GM23248 (cell line): Measurements from ENCODE around the gene HSD11B1. TPM values are rescaled to one million over a fixed set of nuclear protein-coding genes. Genes with fewer than 3 reads are reported as not detected.

Source experiments
- DNase-seq: peaks from one replicate; pipeline ENCODE4 v3.0.0-alpha.2; 2015
- H2AFZ ChIP-seq: fragments of 200-600 bp; sonication (generic); 2 replicates; pipeline ENCODE4 v1.6.1; 2016; ENCODE audit warnings: antibody characterized with exemption
- H3F3A ChIP-seq: fragments of 200-600 bp; sonication (generic); 2 replicates; pipeline ENCODE4 v1.6.1; 2016; ENCODE audit warnings: mild to moderate bottlenecking, antibody characterized with exemption, mixed run types; ENCODE audit not compliant: insufficient read depth
- H3K27ac ChIP-seq: fragments of 200-600 bp; sonication (generic); 2 replicates; pipeline ENCODE4 v1.5.1; 2016; ENCODE audit warnings: mild to moderate bottlenecking
- H3K27me3 ChIP-seq: fragments of 200-600 bp; sonication (generic); replicated peaks from 2 replicates; pipeline ENCODE4 v1.6.1; 2016; ENCODE audit warnings: mild to moderate bottlenecking; ENCODE audit not compliant: insufficient read depth
- H3K36me3 ChIP-seq: fragments of 200-600 bp; sonication (generic); 2 replicates; pipeline ENCODE4 v1.6.1; 2016; ENCODE audit warnings: low read depth, mild to moderate bottlenecking
- H3K4me1 ChIP-seq: fragments of 200-600 bp; sonication (generic); 2 replicates; pipeline ENCODE4 v1.6.1; 2016; ENCODE audit warnings: mild to moderate bottlenecking; ENCODE audit not compliant: insufficient read depth
- H3K4me2 ChIP-seq: fragments of 200-600 bp; sonication (generic); one replicate; pipeline ENCODE4 v1.6.1; 2016; ENCODE audit warnings: mild to moderate bottlenecking; ENCODE audit not compliant: unreplicated experiment
- H3K4me3 ChIP-seq: fragments of 200-600 bp; sonication (generic); 2 replicates; pipeline ENCODE4 v1.5.1; 2016; ENCODE audit warnings: mild to moderate bottlenecking
- H3K79me2 ChIP-seq: fragments of 200-600 bp; sonication (generic); 2 replicates; pipeline ENCODE4 v1.6.1; 2016; ENCODE audit warnings: mild to moderate bottlenecking; ENCODE audit not compliant: insufficient read depth
- H3K9ac ChIP-seq: fragments of 200-600 bp; sonication (generic); 2 replicates; pipeline ENCODE4 v1.6.1; 2016; ENCODE audit warnings: mild to moderate bottlenecking
- H3K9me2 ChIP-seq: fragments of 200-600 bp; sonication (generic); 2 replicates; pipeline ENCODE4 v1.6.1; 2016; ENCODE audit warnings: mixed run types, mild to moderate bottlenecking, moderate library complexity; ENCODE audit not compliant: insufficient read depth
- H3K9me3 ChIP-seq: fragments of 200-600 bp; sonication (generic); one replicate; pipeline ENCODE4 v1.6.1; 2017; ENCODE audit warnings: low read depth
- H4K20me1 ChIP-seq: fragments of 200-600 bp; sonication (generic); 2 replicates; pipeline ENCODE4 v1.6.0; 2016; ENCODE audit not compliant: insufficient read depth
- EZH2 ChIP-seq: fragments of 200-600 bp; sonication (generic); IDR thresholded peaks from 2 replicates; pipeline ENCODE4 v1.6.1; 2018; ENCODE audit warnings: antibody characterized with exemption, mild to moderate bottlenecking; ENCODE audit not compliant: insufficient read depth, poor library complexity, severe bottlenecking
- EZH2phosphoT487 ChIP-seq: fragments of 200-600 bp; sonication (generic); IDR thresholded peaks from 2 replicates; pipeline ENCODE4 v1.6.1; 2018; ENCODE audit warnings: antibody characterized with exemption, moderate library complexity, mild to moderate bottlenecking, low read depth; ENCODE audit not compliant: insufficient read depth
- WGBS, 2 experiments: methylation state at CpG; one replicate each; pipeline ENCODE4 v1.1.6; 2015 to 2017; ENCODE audit warnings: low lambda C conversion rate in 2 of 2, low coverage in 1 of 2; ENCODE audit errors: missing lambda C conversion rate in 2 of 2; 5-methylcytosine and 5-hydroxymethylcytosine counted together
- in situ Hi-C: fragments of 300-500 bp; cut with MboI; formaldehyde crosslinking; loops from 2 replicates; pipeline ENCODE4 v1.15.0; 2020
- polyA plus RNA-seq: library from polyadenylated mRNA; unstranded; fragments of >200 nt; fragmentation: Nextera tagmentation; extraction: Ambion mirVana; gene quantifications from 2 replicates; pipeline ENCODE4 v1.2.1, GENCODE V29; 2016
- total RNA-seq: library from RNA; depleted of rRNA; stranded (reverse); fragments of >200 nt; shearing (Covaris generic); gene quantifications from 2 replicates; pipeline ENCODE4 v1.2.3, GENCODE V29; 2014

The HSD11B1 gene
- total and polyA plus RNA-seq, 2 experiments from 2014 or later = 0.54 to 1.0 TPM

DNA sequence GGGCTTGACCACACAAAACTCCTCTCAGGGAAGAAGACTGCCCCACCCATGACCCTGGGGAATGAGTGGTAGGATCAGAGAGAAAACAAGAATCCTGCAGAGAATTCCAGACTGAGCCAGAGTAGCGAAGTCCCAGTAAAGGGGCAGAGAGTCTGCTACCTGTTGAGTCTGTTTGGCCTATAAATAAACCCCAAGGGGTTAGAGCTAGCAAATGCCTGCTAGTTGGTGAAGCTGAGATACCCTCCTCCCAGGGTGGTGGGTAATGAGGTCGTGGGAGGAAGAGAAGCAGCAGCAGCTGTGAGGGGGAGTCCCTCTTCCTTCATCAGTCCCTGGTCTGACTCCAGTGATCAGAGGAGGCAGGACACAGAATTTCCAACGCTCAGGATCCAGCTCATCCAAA lies 53.8 kb downstream of the HSD11B1 start:
- H3K4me2 ChIP-seq = no peak overlapping the region
- H3K9ac ChIP-seq = no peak overlapping the region
- H3F3A ChIP-seq = no peaks in the 10 kb centered on the region
- no peaks in the 10 kb centered on the region for H3K36me3 ChIP-seq
- H3K9me2 ChIP-seq = no peaks in the 10 kb centered on the region
- no peak overlapping the region for H3K4me3 ChIP-seq
- in situ Hi-C loops = no loop called here
- no peak for DNase-seq
- 17 to 25% methylated on average over 3 of the region's 3 CpGs for WGBS, 2 experiments
- H3K9me3 ChIP-seq = no peaks in the 10 kb centered on the region
- no peaks in the 10 kb centered on the region for H3K27me3 ChIP-seq
- H3K79me2 ChIP-seq = no peaks in the 10 kb centered on the region
- H2AFZ ChIP-seq = no peak overlapping the region
- no peak overlapping the region for H3K27ac ChIP-seq
- TF ChIP-seq EZH2 (no peak), EZH2phosphoT487 (no peak)
- H4K20me1 ChIP-seq = no peaks in the 10 kb centered on the region
- H3K4me1 ChIP-seq = 0 out of 2 replicates have a peak, but pooled peaks cover 9% of the 10 kb centered on the region

DNA sequence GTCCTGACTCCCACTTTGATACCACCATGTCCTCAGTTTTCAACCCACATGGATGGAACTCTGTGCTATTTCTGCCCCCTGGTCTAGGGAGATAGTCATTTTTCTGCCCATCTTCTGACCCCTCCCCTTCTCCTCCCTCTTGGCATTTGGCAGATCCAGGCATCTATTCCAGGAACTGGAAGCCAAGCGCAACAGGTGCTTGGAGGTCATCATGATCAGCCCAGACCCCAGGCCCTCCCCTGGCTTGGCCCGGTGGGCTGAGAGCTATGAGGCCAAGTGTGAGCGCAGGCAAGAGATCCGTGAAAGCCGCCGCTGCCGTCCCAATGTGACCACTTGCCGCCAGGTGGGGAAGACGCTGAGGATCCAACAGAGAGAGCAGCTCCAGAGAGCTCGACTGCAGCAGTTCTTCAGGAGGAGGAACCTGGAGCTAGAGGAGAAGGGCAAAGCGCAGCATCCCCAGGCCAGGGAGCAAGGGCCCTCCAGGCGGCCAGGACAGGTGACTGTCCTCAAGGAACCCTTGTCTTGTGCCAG lies 55.2 kb downstream of the HSD11B1 start:
- no peak for TF ChIP-seq EZH2
- no peak for TF ChIP-seq EZH2phosphoT487
- H3K27me3 ChIP-seq = no peaks in the 10 kb centered on the region
- 0 out of 2 replicates have a peak, but pooled peaks cover 9% of the 10 kb centered on the region for H3K4me1 ChIP-seq
- no peak overlapping the region for H3K27ac ChIP-seq
- no peak for DNase-seq
- in situ Hi-C loops = no loop called here
- no peak overlapping the region for H3K9ac ChIP-seq
- WGBS, 2 experiments = 88 to 91% methylated on average over 12 of the region's 12 CpGs
- no peaks in the 10 kb centered on the region for H3K79me2 ChIP-seq
- no peaks in the 10 kb centered on the region for H3K9me2 ChIP-seq
- no peak overlapping the region for H2AFZ ChIP-seq
- H3K9me3 ChIP-seq = no peaks in the 10 kb centered on the region
- no peak overlapping the region for H3K4me2 ChIP-seq
- no peak overlapping the region for H3K4me3 ChIP-seq
- H4K20me1 ChIP-seq = no peaks in the 10 kb centered on the region
- no peaks in the 10 kb centered on the region for H3K36me3 ChIP-seq
- no peaks in the 10 kb centered on the region for H3F3A ChIP-seq

- Histone ChIP-seq H3K9me2 (no peaks in the 10 kb centered on the region), H3K9ac (no peak overlapping the region), H3K79me2 (no peaks in the 10 kb centered on the region), H3K27ac (no peak overlapping the region), H3K4me1 (0 out of 2 replicates have a peak, but pooled peaks cover 9% of the 10 kb centered on the region), H2AFZ (no peak overlapping the region), H3K4me2 (no peak overlapping the region), H3K27me3 (no peaks in the 10 kb centered on the region), H3K9me3 (no peaks in the 10 kb centered on the region), H3K4me3 (no peak overlapping the region), H3F3A (no peaks in the 10 kb centered on the region), H3K36me3 (no peaks in the 10 kb centered on the region), H4K20me1 (no peaks in the 10 kb centered on the region)
- no peak for TF ChIP-seq EZH2
- TF ChIP-seq EZH2phosphoT487 = no peak
- in situ Hi-C loops = no loop called here
- peak; percentile 44 for DNase-seq
Observed at GRCh38 chr1:209761011-209761635, 56.5 kb downstream of the HSD11B1 start.

DNA sequence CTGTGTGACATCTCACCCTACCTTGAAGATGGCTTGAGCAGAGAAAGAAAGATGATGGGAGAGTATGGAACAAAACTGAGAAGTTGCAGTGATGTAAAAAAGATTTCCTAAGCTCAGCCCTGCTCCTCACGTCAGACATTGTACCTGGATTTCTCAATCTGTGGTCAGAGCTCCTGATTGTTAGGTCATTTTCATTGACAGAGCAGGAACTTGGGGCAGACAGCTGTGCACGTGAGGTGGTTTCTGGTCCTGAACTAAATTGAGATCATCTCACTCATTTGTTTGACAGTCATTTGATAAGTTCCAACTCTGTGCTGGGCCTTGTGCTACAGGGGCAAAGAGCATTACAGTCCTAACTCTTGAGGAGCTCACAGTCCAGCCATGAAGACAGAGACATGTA lies 61.4 kb downstream of the HSD11B1 start:
- Histone ChIP-seq H3K79me2 (no peaks in the 10 kb centered on the region), H4K20me1 (no peaks in the 10 kb centered on the region), H3K9me2 (no peaks in the 10 kb centered on the region), H3K36me3 (no peaks in the 10 kb centered on the region), H3K9me3 (no peaks in the 10 kb centered on the region), H3K27ac (no peak overlapping the region), H3K4me3 (no peak overlapping the region), H3K9ac (no peak overlapping the region), H3K4me2 (no peak overlapping the region), H3K4me1 (peaks cover 18% of the 10 kb centered on the region; the same call in 1 of the 2 replicates), H3K27me3 (no peaks in the 10 kb centered on the region), H3F3A (peaks cover 12% of the 10 kb centered on the region), H2AFZ (no peak overlapping the region)
- WGBS, 2 experiments = 61 to 71% methylated on average over 2 of the region's 2 CpGs
- TF ChIP-seq EZH2phosphoT487 (no peak), EZH2 (no peak)
- DNase-seq = no peak
- in situ Hi-C loops = no loop called here
